Thoracic aorta (tissue), 2 donors: ENCODE measurements around the gene UBQLNL. TPM values are rescaled to one million over a fixed set of nuclear protein-coding genes. Genes with fewer than 3 reads are reported as not detected.

Experiments
- ATAC-seq: fragments of 150-250 bp; one replicate; pipeline ENCODE4 v1.8.0; 2017; ENCODE audit warnings: low read depth; ENCODE audit not compliant: insufficient number of reproducible peaks, low FRiP score
- DNase-seq: peaks from one replicate; pipeline ENCODE4 v3.0.0-alpha.2; 2020; ENCODE audit warnings: low spot score
- H3K27ac ChIP-seq, 2 donors: fragments of 200-600 bp; sonication (generic); 1 replicate in 1 of 2; 2 replicates in 1 of 2; pipeline ENCODE4 v1.5.1; 2016; ENCODE audit warnings: mild to moderate bottlenecking in 2 of 2, moderate library complexity in 2 of 2
- H3K27me3 ChIP-seq: fragments of 200-600 bp; sonication (generic); replicated peaks from 2 replicates; pipeline ENCODE4 v1.6.0; 2016; ENCODE audit warnings: mild to moderate bottlenecking; ENCODE audit not compliant: insufficient read depth
- H3K36me3 ChIP-seq: fragments of 200-600 bp; sonication (generic); one replicate; pipeline ENCODE4 v1.5.1; 2016
- H3K4me1 ChIP-seq, 2 donors: fragments of 200-600 bp; sonication (generic); 1 replicate in 1 of 2; 2 replicates in 1 of 2; pipeline versions ENCODE4 v1.5.1 to v1.6.0; 2016; ENCODE audit warnings: low read depth in 2 of 2, mild to moderate bottlenecking in 1 of 2; ENCODE audit not compliant: control insufficient read depth in 1 of 2
- H3K4me3 ChIP-seq: fragments of 200-600 bp; sonication (generic); 2 replicates; pipeline ENCODE4 v1.5.1; 2016; ENCODE audit warnings: mild to moderate bottlenecking
- H3K9me3 ChIP-seq: fragments of 200-600 bp; sonication (generic); 2 replicates; pipeline ENCODE4 v1.5.1; 2016
- CTCF ChIP-seq: fragments of 200-600 bp; sonication (generic); IDR thresholded peaks from one replicate; pipeline ENCODE4 v1.5.1; 2019; ENCODE audit warnings: antibody characterized with exemption
- total RNA-seq, 2 donors: library from RNA; depleted of rRNA; stranded (reverse); fragments of >200 nt; gene quantifications; one replicate each; pipeline versions ENCODE4 v1.1.0 to v1.2.3, GENCODE V29; 2016

The UBQLNL gene
- total RNA-seq, 2 donors from 2014 or later = 0.56 to 1.4 TPM

GRCh38 chr11:5508605-5509004, 7.9 kb downstream of the UBQLNL start:
- H3K9me3 ChIP-seq = no peaks in the 10 kb centered on the region
- no peak overlapping the region for H3K4me3 ChIP-seq
- no peaks in the 10 kb centered on the region for H3K27me3 ChIP-seq
- H3K36me3 ChIP-seq = no peaks in the 10 kb centered on the region
- no peak overlapping the region for H3K27ac ChIP-seq
- no peak for TF ChIP-seq CTCF
- DNase-seq (no peak), ATAC-seq (no peak)
- no peaks in the 10 kb centered on the region for H3K4me1 ChIP-seq

DNA sequence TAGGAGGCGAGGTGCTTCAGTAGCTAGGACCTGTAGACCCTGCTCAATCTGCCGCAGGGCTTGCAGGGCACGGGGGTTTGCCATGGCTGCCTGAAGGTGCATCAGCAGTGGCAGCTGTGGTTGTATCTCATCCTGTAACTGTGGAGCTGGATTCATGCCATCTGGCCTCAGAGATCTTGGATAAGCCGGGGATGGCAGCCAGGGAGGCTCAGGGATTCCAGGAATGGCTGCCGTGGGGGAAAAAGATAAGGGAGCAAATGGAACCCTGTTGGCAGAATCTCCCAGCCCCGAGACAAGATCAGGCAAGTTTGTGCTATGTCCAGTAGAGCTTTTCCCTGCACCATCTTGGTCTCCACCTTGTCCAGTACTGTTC, 8.6 kb downstream of the UBQLNL start:
- no peaks in the 10 kb centered on the region for H3K9me3 ChIP-seq
- DNase-seq (no peak), ATAC-seq (no peak)
- no peaks in the 10 kb centered on the region for H3K36me3 ChIP-seq
- H3K4me3 ChIP-seq = no peak overlapping the region
- no peaks in the 10 kb centered on the region for H3K4me1 ChIP-seq
- H3K27me3 ChIP-seq = no peaks in the 10 kb centered on the region
- no peak for TF ChIP-seq CTCF
- H3K27ac ChIP-seq = no peak overlapping the region

DNA sequence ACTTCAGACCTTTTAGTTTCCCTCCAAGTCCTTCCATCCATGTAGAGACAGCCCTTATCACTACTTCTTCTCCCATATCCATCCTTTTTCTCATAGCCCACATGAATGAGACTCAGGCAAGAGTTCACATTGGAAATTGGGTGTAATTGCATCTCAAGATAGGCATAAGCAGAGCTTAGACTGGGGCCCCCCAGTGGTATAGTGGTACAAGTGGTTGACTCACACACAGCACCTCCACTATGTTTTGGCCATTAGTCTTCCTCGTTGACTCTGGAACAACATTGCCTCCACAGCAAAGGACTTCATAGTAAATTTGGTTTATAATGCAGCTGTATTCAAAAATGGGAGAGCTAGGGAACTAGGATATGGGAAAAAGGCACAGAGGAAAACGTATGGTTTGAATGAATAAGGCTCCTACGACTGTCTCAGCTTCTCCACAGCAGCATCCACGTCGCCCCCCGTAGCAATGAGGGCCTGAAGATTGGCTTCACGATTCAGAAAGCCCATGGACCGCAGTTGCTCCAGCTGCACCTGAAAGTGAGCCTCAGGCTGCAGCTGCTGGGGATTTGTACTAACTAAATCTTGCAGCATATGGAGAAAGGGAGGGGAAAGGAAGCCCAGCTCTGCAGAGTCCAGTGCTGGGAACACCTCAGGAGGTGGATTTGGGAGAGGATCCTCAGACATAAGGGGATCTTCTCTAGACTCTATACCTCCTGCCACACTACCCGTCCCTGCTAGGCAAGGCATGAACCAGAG, 9.1 kb downstream of the UBQLNL start:
- no peak overlapping the region for H3K27ac ChIP-seq
- H3K9me3 ChIP-seq = no peaks in the 10 kb centered on the region
- TF ChIP-seq CTCF = no peak
- no peaks in the 10 kb centered on the region for H3K27me3 ChIP-seq
- no peak overlapping the region for H3K4me3 ChIP-seq
- H3K4me1 ChIP-seq = no peaks in the 10 kb centered on the region
- no peak for ATAC-seq
- no peak for DNase-seq
- H3K36me3 ChIP-seq = no peaks in the 10 kb centered on the region

GRCh38 chr11:5505363-5506048, 11.0 kb downstream of the UBQLNL start:
- H3K4me1 ChIP-seq = no peaks in the 10 kb centered on the region
- H3K9me3 ChIP-seq = no peaks in the 10 kb centered on the region
- no peak overlapping the region for H3K4me3 ChIP-seq
- no peak overlapping the region for H3K27ac ChIP-seq
- DNase-seq (no peak), ATAC-seq (no peak)
- no peak for TF ChIP-seq CTCF
- no peaks in the 10 kb centered on the region for H3K27me3 ChIP-seq
- H3K36me3 ChIP-seq = no peaks in the 10 kb centered on the region

DNA sequence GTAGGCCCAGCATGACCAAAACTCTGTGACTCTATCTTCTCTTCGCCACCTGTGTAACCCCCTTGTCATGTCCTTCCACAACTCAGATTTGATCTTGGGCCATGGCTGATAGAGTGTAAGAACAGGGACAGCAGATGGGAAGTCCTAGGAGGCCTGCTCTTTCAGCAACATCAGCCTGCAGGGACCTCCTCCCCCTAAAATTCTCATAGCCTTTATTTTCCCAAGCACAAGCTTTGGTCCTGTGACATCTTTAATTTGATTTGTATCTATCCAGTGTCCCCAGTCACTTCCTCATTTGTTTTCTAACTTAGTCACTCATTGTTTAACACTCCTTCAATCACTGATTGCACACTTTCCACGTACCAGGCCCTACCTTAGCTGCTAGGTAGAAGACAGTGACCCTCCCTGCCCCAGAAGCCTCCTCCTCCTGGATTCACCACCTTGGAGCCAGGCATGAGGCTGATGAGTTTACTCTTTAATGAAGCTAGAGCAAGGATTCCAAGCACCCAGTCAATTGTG, 12.0 kb downstream of the UBQLNL start:
- H3K4me1 ChIP-seq = no peaks in the 10 kb centered on the region
- TF ChIP-seq CTCF = no peak
- ATAC-seq (no peak), DNase-seq (no peak)
- H3K27ac ChIP-seq = no peak overlapping the region
- H3K9me3 ChIP-seq = no peaks in the 10 kb centered on the region
- no peaks in the 10 kb centered on the region for H3K27me3 ChIP-seq
- no peaks in the 10 kb centered on the region for H3K36me3 ChIP-seq
- no peak overlapping the region for H3K4me3 ChIP-seq
